ENCODE data around the gene SNED1.

SNED1 gene

DNA sequence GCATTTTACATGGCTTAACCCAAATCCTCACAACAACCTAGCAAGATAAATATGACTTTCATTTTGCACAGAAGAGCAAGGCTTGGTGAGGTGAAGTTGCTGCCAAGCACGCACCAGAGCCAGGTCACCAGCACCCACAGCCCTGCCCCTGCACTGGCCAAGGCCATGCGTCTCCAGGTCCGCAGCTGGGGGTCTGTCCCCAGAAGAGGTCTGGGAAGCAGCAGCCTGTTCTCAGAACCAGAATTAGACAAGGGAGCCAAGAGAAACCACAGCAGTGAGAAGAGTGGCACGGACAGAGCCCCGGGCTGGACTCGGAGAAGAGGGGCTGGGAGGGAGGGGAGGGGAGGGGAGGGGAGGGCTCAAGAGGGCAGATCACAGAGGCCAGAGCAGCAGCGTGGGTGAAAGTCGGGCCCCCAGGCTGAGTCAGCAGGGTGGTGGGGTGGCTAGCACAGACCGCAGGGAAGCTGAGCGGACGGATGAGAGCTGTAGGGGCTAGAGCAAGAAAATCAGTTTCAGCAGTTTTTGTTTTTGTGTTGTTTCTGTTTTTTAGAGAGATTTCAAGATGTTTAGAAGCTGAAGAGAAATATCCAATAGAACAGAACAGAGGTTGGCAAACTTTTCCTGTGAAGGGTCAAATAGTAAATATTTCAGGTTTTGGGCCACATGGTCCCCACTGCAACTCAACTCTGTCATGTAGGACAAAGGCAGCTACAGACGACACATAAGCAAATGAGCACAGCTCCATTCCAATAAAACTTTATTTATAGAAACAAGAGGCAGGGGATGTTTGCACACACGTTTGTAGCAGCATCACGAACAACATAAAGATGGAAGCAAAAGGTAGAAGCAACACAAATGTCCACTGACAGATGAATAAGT lies 111.0 kb downstream of the SNED1 start:
- DNase-seq (ENCODE audit: low spot score) = peak; percentile 24

DNA sequence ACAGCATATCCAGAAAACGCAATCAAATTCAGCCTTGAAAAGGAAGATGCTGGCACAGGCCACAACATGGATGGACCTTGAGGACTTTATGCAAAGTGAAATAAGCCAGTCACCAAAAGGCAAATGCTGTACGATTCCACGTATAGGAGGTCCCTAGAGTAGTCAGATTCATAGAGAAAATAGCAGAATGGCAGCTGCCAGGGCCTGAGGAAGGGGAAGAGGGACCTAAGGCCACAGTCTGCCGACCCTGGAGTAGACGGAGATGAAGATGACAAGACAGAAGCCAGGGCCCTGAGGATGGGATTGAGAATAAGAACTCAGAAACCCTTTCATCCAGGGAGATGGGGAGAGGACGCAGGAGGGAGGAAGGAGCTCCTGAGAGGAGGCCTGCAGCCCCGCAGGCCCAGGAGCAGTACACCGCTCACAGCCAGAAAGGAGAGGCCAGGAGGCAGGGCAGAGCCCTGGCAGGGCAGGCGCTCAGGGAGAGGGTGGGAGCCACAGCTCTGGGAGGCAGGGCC lies 111.7 kb downstream of the SNED1 start:
- no peak for DNase-seq (ENCODE audit: low spot score)

DNA sequence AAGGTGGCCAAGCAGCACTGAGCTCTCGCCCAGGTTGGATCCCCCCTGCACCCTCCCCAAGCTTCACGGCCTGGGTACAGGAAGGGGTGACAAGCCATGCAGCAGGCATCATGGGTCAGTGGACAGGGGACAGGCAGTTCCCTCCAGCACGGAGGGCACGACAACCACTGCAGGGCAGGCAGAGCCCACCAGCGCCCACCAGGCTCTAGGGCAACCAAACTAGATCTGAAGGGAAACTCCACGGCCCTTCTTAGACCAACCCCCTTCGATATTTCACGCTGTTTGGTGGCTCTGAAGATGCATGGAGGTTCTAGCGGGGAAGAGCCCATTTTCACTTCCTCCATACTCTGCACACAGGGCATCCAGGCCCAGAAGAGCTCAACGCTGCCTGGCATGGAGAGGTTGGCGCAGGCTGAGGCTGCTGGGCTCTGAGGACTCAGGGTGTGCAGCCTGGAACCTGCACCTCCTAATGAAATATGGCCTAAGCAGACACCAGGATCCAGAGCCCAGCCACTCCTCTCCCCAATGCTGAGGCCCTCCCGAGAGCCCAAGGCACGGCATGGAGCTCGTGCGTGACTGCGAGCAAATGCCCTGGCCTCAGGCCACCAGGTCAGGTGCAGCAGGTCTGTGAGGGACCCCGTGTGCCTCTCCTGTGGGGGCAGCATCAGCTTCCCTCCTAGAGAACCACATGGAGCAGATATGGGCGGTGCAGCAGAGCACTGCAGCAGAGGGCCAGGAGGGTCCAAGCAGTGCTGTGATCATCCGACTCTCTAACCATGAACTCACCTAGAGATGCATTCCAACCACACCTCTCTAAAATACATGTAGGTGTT lies 112.4 kb downstream of the SNED1 start:
- DNase-seq (ENCODE audit: low spot score) = no peak

DNA sequence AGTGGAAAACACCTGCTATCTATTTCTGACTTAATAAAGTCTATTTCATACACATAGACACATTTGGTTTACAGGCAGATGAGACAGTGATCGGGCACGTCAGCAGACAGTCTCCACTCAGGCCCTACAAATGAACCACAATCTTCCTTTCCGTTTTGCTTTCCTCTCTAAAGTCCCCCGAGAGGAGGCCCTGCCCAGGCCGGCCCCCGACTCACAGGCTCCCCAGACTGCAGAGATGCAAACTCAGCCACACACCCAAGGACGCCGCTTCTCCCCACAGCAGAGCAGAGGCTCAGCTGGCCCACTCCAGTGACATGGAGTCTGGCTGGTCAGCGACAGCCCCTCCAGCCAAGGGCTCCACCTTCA lies 113.0 kb downstream of the SNED1 start:
- peak; percentile 28 for DNase-seq (ENCODE audit: low spot score)

DNA sequence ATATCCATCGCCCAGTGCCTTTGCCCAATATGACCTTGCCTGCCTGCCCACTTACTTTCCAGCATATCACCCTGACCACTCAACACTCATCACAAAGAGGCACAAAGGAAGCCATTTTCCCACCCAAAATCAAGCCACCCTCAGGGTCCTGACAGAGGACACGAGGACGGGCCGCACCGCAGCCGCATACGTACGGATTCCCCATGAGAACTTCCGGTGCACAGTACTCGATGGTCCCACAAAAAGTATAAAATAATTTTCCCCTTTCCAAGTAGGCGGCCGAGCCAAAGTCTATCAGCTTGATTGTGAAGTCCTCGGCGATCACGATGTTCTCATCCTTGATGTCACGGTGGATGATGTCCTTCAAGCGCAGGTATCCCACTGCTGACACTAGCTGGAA lies 113.6 kb downstream of the SNED1 start:
- no peak for DNase-seq (ENCODE audit: low spot score)

DNA sequence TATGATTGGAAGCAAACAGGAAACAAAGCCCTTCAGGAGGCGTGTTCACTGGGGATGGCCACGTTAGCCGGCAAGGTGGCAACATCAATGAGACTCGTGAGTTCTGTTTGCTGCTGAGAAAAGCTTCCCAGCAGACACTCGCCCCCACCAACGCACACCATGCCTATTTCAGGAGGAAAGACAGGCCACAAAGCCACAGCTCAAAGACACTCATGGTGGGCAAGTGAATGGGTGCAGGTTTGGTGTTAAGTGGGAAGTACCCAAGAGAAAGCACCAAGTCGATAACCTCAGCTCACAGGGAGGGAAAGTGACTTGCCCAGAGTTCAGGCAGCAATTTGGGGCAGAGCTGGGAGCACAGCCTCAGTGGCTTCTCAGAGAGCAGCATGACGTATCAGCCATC lies 114.2 kb downstream of the SNED1 start:
- peak; percentile 49 for DNase-seq (ENCODE audit: low spot score)

DNA sequence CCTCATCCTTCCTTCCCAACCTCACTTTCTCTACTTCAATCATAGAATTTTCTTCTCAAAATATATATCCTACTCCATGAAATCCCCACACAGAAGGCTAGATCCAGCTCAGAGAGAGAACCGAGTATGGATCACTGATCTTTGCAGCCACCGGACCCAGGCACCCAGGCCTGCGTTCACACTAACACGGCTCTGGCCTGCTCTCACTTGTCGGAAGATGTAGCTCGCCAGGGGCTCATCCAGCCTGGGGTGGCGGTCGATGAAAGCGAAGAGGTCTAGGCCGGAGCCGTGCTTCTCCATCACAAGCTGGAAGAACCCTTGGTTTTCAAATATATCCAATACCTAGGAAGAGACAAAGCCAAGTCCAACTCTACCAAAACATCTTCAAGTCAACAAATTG lies 116.4 kb downstream of the SNED1 start:
- no peak for DNase-seq (ENCODE audit: low spot score)

DNA sequence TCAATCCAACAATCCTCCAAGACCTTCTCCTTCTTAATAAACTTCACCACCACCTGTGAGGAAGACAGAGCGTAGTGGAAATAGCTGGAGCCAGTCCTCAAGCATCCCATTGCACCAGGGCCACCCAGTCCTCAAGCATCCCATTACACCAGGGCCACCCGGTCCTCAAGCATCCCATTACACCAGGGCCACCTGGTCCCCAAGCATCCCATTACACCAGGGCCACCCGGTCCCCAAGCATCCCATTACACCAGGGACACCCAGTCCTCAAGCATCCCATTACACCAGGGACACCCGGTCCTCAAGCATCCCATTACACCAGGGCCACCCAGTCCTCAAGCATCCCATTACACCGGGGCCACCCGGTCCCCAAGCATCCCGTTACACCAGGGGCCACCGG lies 116.9 kb downstream of the SNED1 start:
- DNase-seq (ENCODE audit: low spot score) = no peak

DNA sequence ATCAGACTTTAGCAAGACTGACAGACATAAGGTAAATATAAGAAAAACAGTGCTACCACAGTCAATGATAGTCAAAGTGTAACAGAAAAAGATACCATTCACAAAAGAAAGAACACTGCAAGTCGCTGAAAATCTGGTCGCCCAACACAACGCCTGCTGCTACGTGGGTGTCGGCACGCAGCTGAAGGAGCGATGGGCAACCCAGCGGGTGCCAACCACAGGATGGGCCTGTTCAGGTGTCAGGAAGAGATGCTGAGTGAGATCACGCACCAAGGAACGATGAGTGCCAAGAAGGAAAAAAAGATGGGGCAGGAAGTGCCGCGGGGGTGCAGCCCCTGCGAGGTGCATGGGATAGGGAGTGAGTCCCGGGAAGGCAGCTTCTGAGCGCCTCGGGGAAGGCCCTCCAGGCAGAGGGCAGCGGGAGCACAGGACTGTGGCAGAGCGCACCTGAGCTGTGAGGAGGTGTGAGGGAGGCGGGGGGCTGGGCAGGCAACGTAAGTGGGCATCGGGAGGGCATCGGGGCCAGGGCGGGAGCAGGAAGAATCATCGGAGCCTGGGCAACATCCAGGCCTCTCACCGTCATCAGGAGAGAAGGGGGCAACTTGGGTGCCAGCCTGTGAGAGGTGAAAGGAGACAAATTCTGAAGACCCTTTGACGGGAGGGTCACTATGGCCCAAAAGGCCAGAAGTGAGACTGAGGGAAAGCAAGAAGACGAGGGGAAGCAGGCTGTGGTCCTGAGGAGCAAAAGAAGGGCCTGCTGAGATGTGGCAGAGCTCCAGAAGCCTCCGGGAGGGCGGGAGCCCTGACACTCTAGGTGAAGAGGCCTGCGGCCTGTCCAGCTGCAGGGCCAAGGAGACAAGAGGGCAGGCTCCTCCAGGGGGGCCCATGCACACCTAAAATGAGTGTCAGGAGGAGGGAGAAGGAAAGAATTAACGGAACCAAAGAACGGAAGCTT lies 118.5 kb downstream of the SNED1 start:
- no peak for DNase-seq (ENCODE audit: low spot score)

DNA sequence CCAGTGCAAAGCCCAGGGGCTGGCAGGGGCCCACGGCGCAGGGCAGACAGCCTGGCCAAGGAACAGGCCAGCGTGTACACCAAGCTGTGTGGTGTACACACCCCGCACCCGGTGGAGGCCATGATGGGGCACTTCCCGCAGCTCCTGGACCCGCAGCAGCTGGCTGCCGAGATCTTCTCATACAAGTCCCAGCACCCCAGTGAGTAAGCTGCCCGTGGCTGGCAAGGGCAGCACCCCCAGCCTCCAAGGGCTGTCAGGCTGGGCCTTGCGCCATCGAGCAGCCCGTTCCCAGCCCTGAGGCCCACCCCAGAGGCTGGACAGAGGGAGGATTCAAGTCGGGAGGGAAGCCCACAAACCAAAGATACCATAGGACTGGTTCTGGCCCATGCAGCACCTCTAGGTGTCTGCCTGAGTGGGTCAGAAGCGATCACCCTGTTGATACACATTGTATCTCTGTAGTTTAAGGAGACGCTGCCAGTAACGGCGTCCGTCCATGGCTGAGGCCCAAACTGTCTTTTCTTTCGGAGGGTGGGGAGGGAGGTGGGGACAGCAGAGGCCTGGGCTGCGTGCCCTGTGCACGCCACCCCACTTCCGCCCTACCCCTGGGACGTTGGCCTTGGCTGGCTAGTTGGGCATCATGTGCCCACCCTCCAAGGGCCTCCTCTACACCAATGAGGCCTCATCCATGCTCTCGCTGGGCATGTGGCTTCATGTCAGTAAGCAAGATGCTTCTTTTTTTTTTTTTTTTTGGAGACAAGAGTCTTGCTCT lies 120.5 kb downstream of the SNED1 start:
- DNase-seq (ENCODE audit: low spot score) = no peak

DNA sequence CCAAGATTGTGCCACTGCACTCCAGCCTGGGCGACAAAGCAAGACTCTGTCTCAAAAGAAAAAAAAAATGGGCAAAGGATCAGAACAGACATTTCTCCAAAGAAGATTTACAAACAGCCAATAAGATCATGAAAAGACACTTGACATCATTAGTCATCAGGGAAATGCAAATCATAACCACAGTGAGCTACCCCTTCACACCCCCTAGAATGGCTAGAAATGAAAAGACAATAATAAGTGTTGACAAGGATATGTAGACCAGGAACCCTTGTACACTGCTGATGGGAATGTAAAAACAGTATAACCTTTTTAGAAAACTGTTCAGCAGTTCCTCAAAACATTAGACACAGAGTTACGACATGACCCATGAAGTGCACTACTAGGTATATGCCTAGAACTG lies 122.0 kb downstream of the SNED1 start:
- DNase-seq (ENCODE audit: low spot score) = no peak

DNA sequence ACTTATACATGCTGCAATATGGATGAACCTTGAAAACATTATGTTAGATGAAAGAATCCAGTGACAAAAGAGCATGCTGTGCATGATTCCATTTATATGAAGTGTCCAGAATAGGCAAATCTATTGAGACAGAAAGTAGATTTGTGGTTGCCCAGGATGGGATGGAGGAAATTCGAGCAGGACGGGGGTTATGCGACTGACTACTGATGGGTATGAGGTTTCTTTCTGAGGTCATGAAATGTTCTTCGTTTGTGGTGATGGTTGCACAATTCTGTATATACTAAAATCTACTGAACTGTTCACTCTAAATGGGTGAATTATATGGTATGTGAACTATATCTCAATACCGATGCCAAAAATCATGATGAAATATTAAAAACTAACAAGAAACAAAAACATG lies 122.6 kb downstream of the SNED1 start:
- DNase-seq (ENCODE audit: low spot score) = no peak

DNA sequence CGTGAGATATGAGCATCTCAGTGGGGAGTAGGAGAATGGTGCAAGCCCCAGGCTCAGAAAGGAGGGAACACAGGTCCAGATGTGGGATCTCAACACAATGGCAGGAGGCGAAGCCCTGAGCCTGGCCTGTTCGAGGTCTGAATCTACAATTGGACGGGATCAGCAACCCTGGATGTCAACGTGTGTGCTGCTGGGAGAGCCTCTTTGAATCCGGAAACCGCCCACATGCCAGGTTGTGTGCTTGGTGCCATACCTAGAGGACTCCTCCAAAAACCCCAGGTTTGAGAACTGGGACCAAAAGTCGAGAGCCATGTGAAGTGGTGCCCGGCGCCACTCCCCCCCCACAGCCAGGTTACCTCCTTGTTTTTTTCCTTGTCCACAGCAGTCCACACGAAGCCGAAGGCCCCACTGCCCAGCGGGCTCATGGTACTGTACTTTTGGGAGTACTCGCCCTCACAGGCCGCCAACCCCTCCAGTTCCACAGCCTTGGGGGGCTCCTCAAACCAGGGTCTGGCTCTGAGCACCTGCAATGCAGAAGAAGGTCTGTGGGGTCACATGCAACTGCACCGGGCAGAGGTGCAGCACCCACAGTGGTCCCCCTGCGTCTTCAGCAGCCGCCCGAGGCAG lies 124.1 kb downstream of the SNED1 start:
- DNase-seq (ENCODE audit: low spot score) = no peak

DNA sequence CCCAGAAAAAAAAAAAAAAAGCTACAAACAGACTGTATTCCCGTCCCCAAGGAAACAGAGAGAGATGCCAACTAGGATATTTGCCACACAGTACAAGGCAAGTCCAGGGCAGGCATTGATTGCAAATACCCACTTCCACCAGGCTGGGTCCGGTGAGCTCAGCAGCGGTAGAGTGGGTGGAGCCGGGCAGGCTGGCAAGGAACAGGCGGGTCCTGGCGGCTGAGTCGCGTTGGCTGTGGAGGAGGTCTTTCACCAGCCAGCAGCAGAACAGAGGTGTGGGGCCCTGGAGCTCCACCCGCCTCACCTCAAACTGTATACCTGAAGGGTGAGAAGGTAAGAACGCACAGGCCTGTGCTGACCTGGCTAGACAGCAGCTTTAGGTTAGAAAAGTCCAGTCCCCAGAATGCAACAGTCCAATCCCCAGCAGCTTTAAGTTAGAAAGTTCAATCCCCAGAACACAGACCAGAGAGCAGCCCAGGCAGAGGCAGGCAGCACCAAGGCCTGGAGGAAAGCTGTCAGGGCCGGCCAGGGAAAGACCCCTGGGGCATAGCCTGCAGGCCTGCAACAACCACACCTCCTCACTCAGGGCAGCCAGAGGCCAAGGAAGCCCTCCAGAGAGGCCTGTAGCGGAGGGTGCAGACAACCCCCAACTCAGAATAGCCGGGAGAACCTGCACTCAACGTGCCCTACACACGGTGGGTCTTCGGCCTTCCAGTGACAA lies 125.6 kb downstream of the SNED1 start:
- DNase-seq (ENCODE audit: low spot score) = peak; percentile 54

DNA sequence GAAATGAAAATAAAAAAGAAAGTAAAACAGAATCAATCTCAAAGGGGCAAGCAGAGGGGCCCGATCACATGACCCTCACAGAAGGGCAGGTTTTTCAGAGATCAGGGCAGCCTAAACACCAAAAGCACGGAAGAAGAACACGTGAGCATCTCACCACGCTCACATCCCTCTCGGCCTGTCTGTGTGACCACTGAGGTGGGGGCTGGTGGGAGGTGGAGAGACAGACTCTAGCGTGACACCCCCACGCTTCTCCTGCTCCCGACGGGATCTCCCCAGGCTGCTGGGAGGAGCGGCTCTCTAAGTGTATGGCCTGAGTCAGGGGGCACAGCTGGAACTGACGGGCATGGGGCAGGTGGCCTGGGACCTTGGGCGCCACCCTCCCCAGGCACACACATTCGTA lies 127.2 kb downstream of the SNED1 start:
- no peak for DNase-seq (ENCODE audit: low spot score)

DNA sequence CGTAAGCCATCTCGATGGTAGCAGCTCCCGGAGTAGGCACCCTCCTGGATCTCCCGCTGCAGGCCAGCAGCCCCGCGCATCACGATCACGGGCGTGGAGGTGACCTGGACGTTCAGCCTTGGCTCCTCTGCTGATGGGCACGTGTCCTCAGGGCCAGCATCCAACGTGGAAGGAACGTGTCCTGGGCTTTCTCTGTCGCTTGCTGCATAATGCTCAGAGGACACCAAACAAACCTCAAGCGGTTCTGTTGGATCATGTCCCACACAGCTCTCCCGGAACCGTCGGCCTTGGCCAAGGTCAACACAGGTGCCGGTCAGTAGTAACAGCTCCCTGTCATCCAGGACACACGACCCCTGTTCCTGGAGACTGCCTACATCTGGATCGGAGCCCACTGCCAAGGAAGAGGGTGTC lies 127.8 kb downstream of the SNED1 start:
- DNase-seq (ENCODE audit: low spot score) = no peak

DNA sequence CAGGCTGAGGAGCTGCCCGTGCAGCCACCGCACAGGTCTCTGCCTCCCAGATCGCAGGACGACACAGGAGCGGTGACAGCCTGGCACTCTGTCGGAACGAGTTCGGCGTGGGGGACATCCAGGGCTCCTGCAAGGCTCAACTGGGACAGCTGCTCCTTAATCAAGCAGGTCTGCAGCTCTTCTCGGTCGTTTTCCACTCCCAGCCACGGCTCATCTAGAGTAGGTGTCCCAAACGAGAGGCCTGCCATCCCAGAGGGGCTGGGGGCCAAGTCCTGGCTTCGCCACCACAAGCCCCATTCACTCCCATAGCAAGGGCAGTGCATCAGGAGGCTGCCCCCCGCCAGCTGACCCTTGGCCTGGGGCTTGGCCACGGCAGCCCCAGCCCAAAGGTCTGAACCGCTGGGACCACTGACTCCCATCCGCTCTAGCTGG lies 128.4 kb downstream of the SNED1 start:
- DNase-seq (ENCODE audit: low spot score) = no peak

DNA sequence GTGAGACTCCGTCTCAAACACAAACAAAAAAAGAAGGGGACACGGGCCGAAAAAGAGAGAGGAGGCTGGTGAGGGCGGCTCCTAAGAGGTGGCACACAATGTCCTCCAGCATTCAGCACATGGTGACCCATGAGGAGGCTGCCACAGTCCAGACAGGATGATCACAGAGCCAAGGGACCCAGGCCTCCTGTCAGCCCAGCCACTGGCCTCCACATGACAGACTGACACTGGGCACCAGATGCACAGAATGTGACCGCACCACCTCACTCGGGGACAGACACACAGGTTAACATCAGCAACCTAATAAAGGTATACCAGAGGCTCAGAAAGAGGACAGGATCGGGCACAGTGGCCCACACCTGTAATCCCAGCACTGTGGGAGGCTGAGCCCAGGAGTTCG lies 129.8 kb downstream of the SNED1 start:
- DNase-seq (ENCODE audit: low spot score) = no peak

DNA sequence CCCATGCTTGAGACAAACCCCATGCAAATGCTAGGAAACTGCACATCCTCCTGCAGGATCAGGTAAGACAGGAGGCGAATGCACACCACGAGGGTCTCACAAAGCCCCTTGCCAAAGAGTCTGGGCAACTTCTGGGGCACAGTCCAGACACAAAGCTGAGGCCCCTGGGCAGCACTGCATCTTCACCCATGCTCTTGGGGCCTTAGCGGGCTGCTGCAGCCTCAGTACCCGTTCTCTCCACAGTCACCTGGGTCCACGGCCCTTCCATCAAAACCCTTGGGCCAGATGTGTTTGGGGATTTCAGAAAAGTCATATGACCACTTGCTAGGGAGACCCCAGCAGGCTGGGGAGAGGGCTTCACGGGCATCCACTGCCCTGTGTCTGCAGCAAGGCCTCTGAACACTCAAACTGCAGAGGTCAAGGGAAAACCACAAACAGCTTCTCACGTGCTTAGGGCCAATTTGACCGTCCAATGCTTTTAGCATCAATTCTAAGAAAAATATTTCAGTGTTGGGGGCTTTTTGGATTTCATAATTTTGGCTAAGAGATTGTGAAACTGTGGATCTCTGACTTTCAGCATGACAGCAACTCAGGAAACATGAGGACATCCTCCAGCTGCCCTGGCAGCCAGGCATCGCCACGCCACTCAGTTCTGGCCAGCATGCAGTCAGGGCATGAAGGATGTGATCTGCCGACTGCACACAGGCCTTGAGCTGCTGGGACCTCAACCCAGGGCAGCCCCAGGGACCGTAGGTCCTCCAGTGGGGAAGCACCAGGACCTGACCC lies 130.9 kb downstream of the SNED1 start:
- no peak for DNase-seq (ENCODE audit: low spot score)
